Upper lobe of left lung (tissue), 4 donors: ENCODE measurements around the gene ZC3H4.

Source experiments
- CTCF ChIP-seq, 6 experiments: fragments of 450-650 bp in 4 of 6; fragments of 200-600 bp in 2 of 6; sonication (generic) in 2 of 6; IDR thresholded peaks; one replicate each; pipeline ENCODE4 v1.5.1; 2016 to 2019; ENCODE audit warnings: antibody characterized with exemption in 6 of 6
- POLR2A ChIP-seq, 4 donors: fragments of 450-650 bp; IDR thresholded peaks; one replicate each; pipeline ENCODE4 v1.5.1; 2016 to 2017; ENCODE audit warnings: antibody characterized with exemption in 4 of 4, mild to moderate bottlenecking in 2 of 4

GRCh38 chr19:47027586-47028088 is 85.9 kb downstream of the ZC3H4 start:
- no peak for TF ChIP-seq CTCF (IDR thresholded peaks at IDR 0.05)
- no peak for TF ChIP-seq POLR2A (IDR thresholded peaks at IDR 0.05)
